Measurements from ENCODE around the gene RELL1. TPM values are rescaled to one million over a fixed set of nuclear protein-coding genes. Genes with fewer than 3 reads are reported as not detected.

The RELL1 gene
- total and polyA plus RNA-seq, 12 donors = 0.44 to 27.0 (median 13.8) TPM

- WGBS, 4 donors = 0 to 49% (median 17%) methylated on average over 1 of the region's 1 CpG
- intact Hi-C loops (cut with DNase I) = no loop called here
- H3K4me3 ChIP-seq = no peak overlapping the region
- TF ChIP-seq CTCF (IDR thresholded peaks at IDR 0.05) (no peak), POLR2A (IDR thresholded peaks at IDR 0.05) (no peak)
- no peak for DNase-seq
- H3K9me3 ChIP-seq (replicated peaks in 1 of 3) = no peaks in the 10 kb centered on the region
- H3K36me3 ChIP-seq (replicated peaks in 1 of 2) = no peaks in the 10 kb centered on the region
- no peak overlapping the region for H3K27ac ChIP-seq
- H3K4me1 ChIP-seq (replicated peaks in 1 of 2) = no peaks in the 10 kb centered on the region
- no peaks in the 10 kb centered on the region for H3K27me3 ChIP-seq
Observed at GRCh38 chr4:37591349-37591748, 94.8 kb downstream of the RELL1 start.

GRCh38 chr4:37590016-37590415 lies 96.2 kb downstream of the RELL1 start:
- Histone ChIP-seq H3K4me1 (replicated peaks in 1 of 2) (no peaks in the 10 kb centered on the region), H3K27ac (no peak overlapping the region), H3K9me3 (replicated peaks in 1 of 3) (no peaks in the 10 kb centered on the region), H3K36me3 (replicated peaks in 1 of 2) (no peaks in the 10 kb centered on the region), H3K27me3 (no peaks in the 10 kb centered on the region), H3K4me3 (no peak overlapping the region)
- no peak for DNase-seq
- no peak for TF ChIP-seq POLR2A (IDR thresholded peaks at IDR 0.05)
- no peak for TF ChIP-seq CTCF (IDR thresholded peaks at IDR 0.05)
- intact Hi-C loops (cut with DNase I) = no loop called here
- 74 to 93% (median 90%) methylated on average over 1 to 6 of the region's 6 CpGs for WGBS, 4 donors

GRCh38 chr4:37588150-37588549 lies 98.0 kb downstream of the RELL1 start:
- no peaks in the 10 kb centered on the region for H3K4me1 ChIP-seq (replicated peaks in 1 of 2)
- no peaks in the 10 kb centered on the region for H3K9me3 ChIP-seq (replicated peaks in 1 of 3)
- H3K4me3 ChIP-seq = no peak overlapping the region
- TF ChIP-seq CTCF (IDR thresholded peaks at IDR 0.05) (no peak), POLR2A (IDR thresholded peaks at IDR 0.05) (no peak)
- no peak for DNase-seq
- H3K27me3 ChIP-seq = no peaks in the 10 kb centered on the region
- intact Hi-C loops (cut with DNase I) = no loop called here
- 77 to 89% (median 87%) methylated on average over 7 to 9 of the region's 9 CpGs for WGBS, 4 donors
- no peaks in the 10 kb centered on the region for H3K36me3 ChIP-seq (replicated peaks in 1 of 2)
- H3K27ac ChIP-seq = no peak overlapping the region

GRCh38 chr4:37586194-37586593 lies 100.0 kb downstream of the RELL1 start:
- Histone ChIP-seq H3K9me3 (replicated peaks in 1 of 3) (no peaks in the 10 kb centered on the region), H3K4me3 (no peak overlapping the region), H3K27me3 (no peaks in the 10 kb centered on the region), H3K4me1 (replicated peaks in 1 of 2) (no peaks in the 10 kb centered on the region), H3K36me3 (replicated peaks in 1 of 2) (no peaks in the 10 kb centered on the region), H3K27ac (no peak overlapping the region)
- intact Hi-C loops (cut with DNase I) = no loop called here
- TF ChIP-seq CTCF (IDR thresholded peaks at IDR 0.05) (no peak), POLR2A (IDR thresholded peaks at IDR 0.05) (no peak)
- DNase-seq = no peak
- 43 to 78% (median 48%) methylated on average over 5 to 6 of the region's 6 CpGs for WGBS, 4 donors
